Right lobe of liver (tissue), 4 donors: ENCODE measurements around the gene RSU1.

Source experiments
- POLR2A ChIP-seq: fragments of 450-650 bp; IDR thresholded peaks from one replicate; pipeline ENCODE4 v1.6.1; 2017; ENCODE audit warnings: antibody characterized with exemption, mild to moderate bottlenecking
- TF ChIP-seq, protein P1 (sequence below), 4 donors: fragments of 200-600 bp in 3 of 4; fragments of 450-650 bp in 1 of 4; IDR thresholded peaks; one replicate each; pipeline versions ENCODE4 v1.5.1 to v1.8.0; 2016 to 2022; ENCODE audit warnings: antibody characterized with exemption in 4 of 4, mild to moderate bottlenecking in 2 of 4
- donor health status: DM: no; HTN: no; CAD: no.
- donor health status: DM: no; HTN: no; CAD: no.
- donor health status: DM: no; HTN: yes; CAD: no.

DNA sequence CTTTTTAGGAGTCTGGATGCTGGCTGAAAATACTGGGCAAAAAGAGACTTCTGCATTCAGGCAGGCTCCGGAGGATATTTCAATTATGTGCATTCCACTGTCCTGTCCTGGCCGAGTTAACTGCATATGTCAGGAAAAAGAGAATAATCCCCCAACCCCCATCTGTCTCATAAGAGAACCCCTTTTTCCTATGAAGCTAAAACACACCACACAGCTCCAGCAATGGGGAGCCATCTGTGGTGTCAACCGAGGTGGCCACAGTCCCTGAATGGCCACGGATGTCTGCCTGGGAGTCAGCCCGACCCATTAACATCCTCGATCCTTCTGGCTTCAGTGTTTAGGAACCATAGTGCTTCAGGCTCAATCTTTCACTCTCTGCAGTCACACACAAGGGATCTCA, 70.4 kb downstream of the RSU1 start:
- TF ChIP-seq, protein P1, sequence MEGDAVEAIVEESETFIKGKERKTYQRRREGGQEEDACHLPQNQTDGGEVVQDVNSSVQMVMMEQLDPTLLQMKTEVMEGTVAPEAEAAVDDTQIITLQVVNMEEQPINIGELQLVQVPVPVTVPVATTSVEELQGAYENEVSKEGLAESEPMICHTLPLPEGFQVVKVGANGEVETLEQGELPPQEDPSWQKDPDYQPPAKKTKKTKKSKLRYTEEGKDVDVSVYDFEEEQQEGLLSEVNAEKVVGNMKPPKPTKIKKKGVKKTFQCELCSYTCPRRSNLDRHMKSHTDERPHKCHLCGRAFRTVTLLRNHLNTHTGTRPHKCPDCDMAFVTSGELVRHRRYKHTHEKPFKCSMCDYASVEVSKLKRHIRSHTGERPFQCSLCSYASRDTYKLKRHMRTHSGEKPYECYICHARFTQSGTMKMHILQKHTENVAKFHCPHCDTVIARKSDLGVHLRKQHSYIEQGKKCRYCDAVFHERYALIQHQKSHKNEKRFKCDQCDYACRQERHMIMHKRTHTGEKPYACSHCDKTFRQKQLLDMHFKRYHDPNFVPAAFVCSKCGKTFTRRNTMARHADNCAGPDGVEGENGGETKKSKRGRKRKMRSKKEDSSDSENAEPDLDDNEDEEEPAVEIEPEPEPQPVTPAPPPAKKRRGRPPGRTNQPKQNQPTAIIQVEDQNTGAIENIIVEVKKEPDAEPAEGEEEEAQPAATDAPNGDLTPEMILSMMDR (IDR thresholded peaks at IDR 0.05) = no peak
- TF ChIP-seq POLR2A = no peak
